OCI-LY3 (cell line): ENCODE results near the gene CDH20.

Experiments
- H2AFZ ChIP-seq: fragments of 200-600, 300-600 bp; shearing (Covaris generic); 2 replicates; pipeline ENCODE4 v1.6.0; 2014; ENCODE audit warnings: antibody characterized with exemption, low read depth, low read length
- H3K27ac ChIP-seq: fragments of 200-600, 300-600 bp; sonication (generic); 2 replicates; pipeline ENCODE4 v1.5.1; 2014; ENCODE audit warnings: mild to moderate bottlenecking, low read length, moderate library complexity, mixed read lengths
- H3K27me3 ChIP-seq: fragments of 200-600, 300-600 bp; sonication (generic); 2 replicates; pipeline ENCODE4 v1.6.1; 2014; ENCODE audit warnings: low read depth, low read length, mixed read lengths
- H3K36me3 ChIP-seq: fragments of 200-600, 300-600 bp; sonication (generic); replicated peaks from 2 replicates; pipeline ENCODE3; 2014; ENCODE audit warnings: low read depth, low read length, mixed read lengths
- H3K4me1 ChIP-seq: fragments of 300-600, 200-600 bp; sonication (generic); 2 replicates; pipeline ENCODE4 v1.6.1; 2014; ENCODE audit warnings: low read length, mixed read lengths
- H3K4me2 ChIP-seq: fragments of 200-600, 300-600 bp; sonication (generic); 2 replicates; pipeline ENCODE4 v1.6.1; 2014; ENCODE audit warnings: low read length, mixed read lengths
- H3K4me3 ChIP-seq: fragments of 300-600, 200-600 bp; sonication (generic); 2 replicates; pipeline ENCODE4 v1.5.1; 2014; ENCODE audit warnings: antibody characterized with exemption, mild to moderate bottlenecking, low read length, moderate library complexity
- H3K79me2 ChIP-seq: fragments of 300-600, 200-600 bp; shearing (Covaris generic); 2 replicates; pipeline ENCODE4 v1.6.1; 2014; ENCODE audit warnings: mild to moderate bottlenecking, low read length, mixed read lengths
- H3K9ac ChIP-seq: fragments of 300-600, 200-600 bp; shearing (Covaris generic); 2 replicates; pipeline ENCODE4 v1.6.0; 2014; ENCODE audit warnings: mild to moderate bottlenecking, low read length, moderate library complexity
- H3K9me3 ChIP-seq: fragments of 200-600, 300-600 bp; shearing (Covaris generic); 2 replicates; pipeline ENCODE4 v1.6.1; 2014; ENCODE audit warnings: low read length, mixed read lengths; ENCODE audit not compliant: insufficient read depth
- H4K20me1 ChIP-seq: fragments of 200-600, 300-600 bp; sonication (generic); 2 replicates; pipeline ENCODE4 v1.6.1; 2016; ENCODE audit warnings: low read length, mixed read lengths; ENCODE audit not compliant: insufficient read depth
- EZH2phosphoT487 ChIP-seq: fragments of 200-600 bp; shearing (Covaris generic); IDR thresholded peaks from 2 replicates; pipeline ENCODE4 v1.6.1; 2018; ENCODE audit warnings: antibody characterized with exemption, mixed run types, low read depth
- TF ChIP-seq, protein P1 (sequence below): fragments of 200-600, 300-600 bp; sonication (generic); IDR thresholded peaks from 2 replicates; pipeline ENCODE4 v1.5.1; 2014; ENCODE audit warnings: antibody characterized with exemption, low read length, low read depth

The CDH20 gene

DNA sequence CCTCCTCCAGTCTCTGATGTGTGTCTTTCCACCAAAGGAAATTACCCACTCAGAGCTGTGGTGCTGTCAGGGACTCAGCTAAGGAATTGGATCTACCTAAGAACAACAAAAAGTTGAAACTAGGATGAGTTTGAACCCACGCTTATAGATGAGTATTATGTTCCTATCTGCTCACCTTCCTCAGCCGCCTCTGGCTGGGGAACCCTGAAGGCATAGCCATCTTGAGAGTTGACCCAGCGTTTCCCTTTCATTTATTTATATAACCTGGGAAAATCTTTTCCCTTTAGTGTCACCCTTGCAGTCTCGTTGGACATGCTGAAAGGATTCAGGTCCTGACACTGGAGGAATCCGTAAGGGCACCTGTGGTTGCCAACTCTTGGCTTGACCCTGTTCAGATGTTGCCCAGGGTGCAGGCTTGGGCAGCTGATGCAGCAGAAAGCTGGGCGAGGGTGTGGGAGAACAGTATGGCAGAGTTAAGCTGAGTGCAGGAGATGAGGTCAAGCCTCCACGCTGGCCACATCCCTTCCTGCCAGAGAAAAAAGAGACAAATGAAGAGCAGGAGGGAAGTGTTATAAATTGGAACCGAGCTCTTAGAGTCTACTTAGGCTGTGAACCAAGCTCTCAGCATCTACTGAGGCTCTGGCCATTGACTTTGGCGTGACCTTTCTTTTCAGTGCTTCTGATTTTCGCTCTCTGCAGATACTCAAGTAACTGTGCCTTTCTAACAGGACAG is 1.9 kb downstream of the CDH20 start:
- TF ChIP-seq, protein P1, sequence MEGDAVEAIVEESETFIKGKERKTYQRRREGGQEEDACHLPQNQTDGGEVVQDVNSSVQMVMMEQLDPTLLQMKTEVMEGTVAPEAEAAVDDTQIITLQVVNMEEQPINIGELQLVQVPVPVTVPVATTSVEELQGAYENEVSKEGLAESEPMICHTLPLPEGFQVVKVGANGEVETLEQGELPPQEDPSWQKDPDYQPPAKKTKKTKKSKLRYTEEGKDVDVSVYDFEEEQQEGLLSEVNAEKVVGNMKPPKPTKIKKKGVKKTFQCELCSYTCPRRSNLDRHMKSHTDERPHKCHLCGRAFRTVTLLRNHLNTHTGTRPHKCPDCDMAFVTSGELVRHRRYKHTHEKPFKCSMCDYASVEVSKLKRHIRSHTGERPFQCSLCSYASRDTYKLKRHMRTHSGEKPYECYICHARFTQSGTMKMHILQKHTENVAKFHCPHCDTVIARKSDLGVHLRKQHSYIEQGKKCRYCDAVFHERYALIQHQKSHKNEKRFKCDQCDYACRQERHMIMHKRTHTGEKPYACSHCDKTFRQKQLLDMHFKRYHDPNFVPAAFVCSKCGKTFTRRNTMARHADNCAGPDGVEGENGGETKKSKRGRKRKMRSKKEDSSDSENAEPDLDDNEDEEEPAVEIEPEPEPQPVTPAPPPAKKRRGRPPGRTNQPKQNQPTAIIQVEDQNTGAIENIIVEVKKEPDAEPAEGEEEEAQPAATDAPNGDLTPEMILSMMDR, result no peak
- TF ChIP-seq EZH2phosphoT487, result no peak
- Histone ChIP-seq H4K20me1 (no peaks in the 10 kb centered on the region), H3K36me3 (no peaks in the 10 kb centered on the region), H3K4me2 (no peak overlapping the region), H2AFZ (no peak overlapping the region), H3K27ac (no peak overlapping the region), H3K9me3 (no peaks in the 10 kb centered on the region), H3K4me3 (no peak overlapping the region), H3K4me1 (no peaks in the 10 kb centered on the region), H3K9ac (no peak overlapping the region), H3K79me2 (no peaks in the 10 kb centered on the region), H3K27me3 (0 out of 2 replicates have a peak, but pooled peaks cover 6% of the 10 kb centered on the region)

DNA sequence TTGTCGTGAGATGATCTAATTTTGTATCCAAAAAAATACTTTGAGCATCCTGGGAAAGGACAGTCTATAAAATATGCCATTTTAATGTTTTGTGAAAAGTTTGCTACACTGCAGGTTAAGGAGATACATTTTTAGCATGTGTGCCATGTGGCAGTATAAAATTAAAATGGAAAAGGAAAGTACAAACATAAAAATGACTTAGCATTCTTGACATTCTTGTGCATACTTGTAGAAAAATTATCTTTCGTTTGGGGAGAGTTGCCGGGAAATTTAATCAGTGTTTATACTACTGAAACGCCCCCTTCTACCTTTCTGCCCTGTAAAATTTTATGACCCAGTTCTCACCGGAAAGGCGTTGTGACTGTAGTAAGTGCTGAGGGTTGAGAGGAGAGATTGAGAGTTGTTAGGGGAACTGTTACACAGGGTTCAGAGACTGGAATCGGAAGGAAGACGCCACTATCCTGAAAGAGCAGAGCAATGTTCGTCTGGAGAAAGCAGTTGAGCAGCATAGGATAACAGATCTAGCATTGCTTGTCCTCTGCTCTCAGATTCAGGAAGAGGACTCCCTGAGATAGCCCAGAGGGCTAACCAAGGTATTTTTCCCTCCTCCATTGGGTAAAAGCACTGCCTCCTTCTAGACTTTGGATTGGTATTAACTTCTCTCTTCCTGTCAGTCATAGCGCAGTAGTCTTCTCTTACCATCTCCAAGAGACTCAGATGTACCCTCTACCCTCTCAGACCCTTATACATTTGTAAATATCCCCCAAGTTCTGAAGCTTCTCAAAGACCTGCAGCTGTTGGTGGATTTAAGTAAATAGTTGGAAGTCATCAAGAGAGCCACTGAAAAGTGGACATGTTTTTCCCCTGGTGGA is 2.7 kb downstream of the CDH20 start:
- Histone ChIP-seq H3K9me3 (no peaks in the 10 kb centered on the region), H3K27me3 (0 out of 2 replicates have a peak, but pooled peaks cover 6% of the 10 kb centered on the region), H2AFZ (no peak overlapping the region), H4K20me1 (no peaks in the 10 kb centered on the region), H3K79me2 (no peaks in the 10 kb centered on the region), H3K4me3 (no peak overlapping the region), H3K27ac (no peak overlapping the region), H3K36me3 (no peaks in the 10 kb centered on the region), H3K4me1 (no peaks in the 10 kb centered on the region), H3K9ac (no peak overlapping the region), H3K4me2 (no peak overlapping the region)
- TF ChIP-seq, protein P1, result no peak
- no peak for TF ChIP-seq EZH2phosphoT487

GRCh38 chr18:61336766-61337165 is 3.5 kb downstream of the CDH20 start:
- Histone ChIP-seq H3K27me3 (0 out of 2 replicates have a peak, but pooled peaks cover 6% of the 10 kb centered on the region), H3K4me2 (no peak overlapping the region), H2AFZ (no peak overlapping the region), H3K4me1 (no peaks in the 10 kb centered on the region), H3K36me3 (no peaks in the 10 kb centered on the region), H3K9me3 (no peaks in the 10 kb centered on the region), H3K4me3 (no peak overlapping the region), H3K9ac (no peak overlapping the region), H3K27ac (no peak overlapping the region), H4K20me1 (no peaks in the 10 kb centered on the region), H3K79me2 (no peaks in the 10 kb centered on the region)
- TF ChIP-seq, protein P1, result no peak

DNA sequence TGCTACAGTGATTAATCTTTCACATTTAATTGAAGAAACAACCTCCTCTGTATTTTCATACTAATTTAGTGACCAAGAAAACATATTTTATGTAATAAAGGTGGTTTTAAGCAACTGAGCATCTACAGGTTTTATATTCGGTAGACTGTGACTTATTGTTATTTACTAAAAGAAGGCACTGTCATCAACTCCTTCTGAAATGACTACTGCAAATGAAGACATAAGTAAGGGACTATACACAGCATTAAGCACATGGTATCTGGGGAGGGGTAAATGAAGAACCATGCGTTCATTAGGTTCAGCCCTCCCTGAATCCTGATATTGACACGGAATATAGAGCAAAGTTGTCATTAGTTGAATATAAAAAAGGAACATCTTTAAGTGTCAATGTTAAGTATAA is 4.3 kb downstream of the CDH20 start:
- Histone ChIP-seq H3K27me3 (0 out of 2 replicates have a peak, but pooled peaks cover 6% of the 10 kb centered on the region), H3K4me1 (no peaks in the 10 kb centered on the region), H3K27ac (no peak overlapping the region), H3K79me2 (no peaks in the 10 kb centered on the region), H3K9me3 (no peaks in the 10 kb centered on the region), H2AFZ (no peak overlapping the region), H3K4me3 (no peak overlapping the region), H3K4me2 (no peak overlapping the region), H4K20me1 (no peaks in the 10 kb centered on the region), H3K36me3 (no peaks in the 10 kb centered on the region), H3K9ac (no peak overlapping the region)
- TF ChIP-seq EZH2phosphoT487, result no peak
- TF ChIP-seq, protein P1, result no peak
